ENCODE results near the gene NFAT5. TPM values are rescaled to one million over a fixed set of nuclear protein-coding genes. Genes with fewer than 3 reads are reported as not detected.

NFAT5 gene
- total and polyA plus RNA-seq, 9 of the 15 experiments (the other 6 are each of a cell fraction or from before 2014, with no cell fraction given) = 0.78 to 20.5 (median 12.4) TPM

DNA sequence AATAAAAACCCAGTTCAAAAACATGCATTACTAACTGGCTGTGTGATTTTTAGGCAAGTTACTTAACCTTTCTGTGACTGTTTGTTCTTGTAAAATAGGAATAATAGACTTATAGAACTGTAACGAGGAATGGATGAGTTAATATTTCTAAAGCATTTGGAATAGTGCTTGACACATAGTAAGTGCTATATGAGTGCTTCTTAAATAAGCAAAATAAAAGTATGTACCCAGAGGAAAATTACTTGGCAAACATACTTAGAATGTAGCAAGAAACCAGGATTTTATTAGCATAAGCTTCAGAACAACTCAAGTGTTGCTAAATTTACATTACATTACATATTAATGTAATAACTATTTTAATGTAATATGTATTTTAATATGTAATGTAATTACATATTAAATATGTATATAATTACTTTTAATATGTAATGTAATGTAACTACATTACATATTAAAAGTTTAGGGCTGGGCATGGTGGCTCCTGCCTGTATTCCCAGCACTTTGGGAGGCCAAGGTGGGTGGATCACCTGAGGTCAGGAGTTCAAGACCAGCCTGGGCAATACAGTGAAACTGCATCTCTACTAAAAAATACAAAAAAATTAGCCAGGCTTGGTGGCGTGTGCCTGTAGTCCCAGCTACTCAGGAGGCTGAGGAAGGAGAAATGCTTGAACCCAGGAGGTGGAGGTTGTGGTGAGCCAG is 14.2 kb downstream of the NFAT5 start (continued):
- TF ChIP-seq, protein P1, sequence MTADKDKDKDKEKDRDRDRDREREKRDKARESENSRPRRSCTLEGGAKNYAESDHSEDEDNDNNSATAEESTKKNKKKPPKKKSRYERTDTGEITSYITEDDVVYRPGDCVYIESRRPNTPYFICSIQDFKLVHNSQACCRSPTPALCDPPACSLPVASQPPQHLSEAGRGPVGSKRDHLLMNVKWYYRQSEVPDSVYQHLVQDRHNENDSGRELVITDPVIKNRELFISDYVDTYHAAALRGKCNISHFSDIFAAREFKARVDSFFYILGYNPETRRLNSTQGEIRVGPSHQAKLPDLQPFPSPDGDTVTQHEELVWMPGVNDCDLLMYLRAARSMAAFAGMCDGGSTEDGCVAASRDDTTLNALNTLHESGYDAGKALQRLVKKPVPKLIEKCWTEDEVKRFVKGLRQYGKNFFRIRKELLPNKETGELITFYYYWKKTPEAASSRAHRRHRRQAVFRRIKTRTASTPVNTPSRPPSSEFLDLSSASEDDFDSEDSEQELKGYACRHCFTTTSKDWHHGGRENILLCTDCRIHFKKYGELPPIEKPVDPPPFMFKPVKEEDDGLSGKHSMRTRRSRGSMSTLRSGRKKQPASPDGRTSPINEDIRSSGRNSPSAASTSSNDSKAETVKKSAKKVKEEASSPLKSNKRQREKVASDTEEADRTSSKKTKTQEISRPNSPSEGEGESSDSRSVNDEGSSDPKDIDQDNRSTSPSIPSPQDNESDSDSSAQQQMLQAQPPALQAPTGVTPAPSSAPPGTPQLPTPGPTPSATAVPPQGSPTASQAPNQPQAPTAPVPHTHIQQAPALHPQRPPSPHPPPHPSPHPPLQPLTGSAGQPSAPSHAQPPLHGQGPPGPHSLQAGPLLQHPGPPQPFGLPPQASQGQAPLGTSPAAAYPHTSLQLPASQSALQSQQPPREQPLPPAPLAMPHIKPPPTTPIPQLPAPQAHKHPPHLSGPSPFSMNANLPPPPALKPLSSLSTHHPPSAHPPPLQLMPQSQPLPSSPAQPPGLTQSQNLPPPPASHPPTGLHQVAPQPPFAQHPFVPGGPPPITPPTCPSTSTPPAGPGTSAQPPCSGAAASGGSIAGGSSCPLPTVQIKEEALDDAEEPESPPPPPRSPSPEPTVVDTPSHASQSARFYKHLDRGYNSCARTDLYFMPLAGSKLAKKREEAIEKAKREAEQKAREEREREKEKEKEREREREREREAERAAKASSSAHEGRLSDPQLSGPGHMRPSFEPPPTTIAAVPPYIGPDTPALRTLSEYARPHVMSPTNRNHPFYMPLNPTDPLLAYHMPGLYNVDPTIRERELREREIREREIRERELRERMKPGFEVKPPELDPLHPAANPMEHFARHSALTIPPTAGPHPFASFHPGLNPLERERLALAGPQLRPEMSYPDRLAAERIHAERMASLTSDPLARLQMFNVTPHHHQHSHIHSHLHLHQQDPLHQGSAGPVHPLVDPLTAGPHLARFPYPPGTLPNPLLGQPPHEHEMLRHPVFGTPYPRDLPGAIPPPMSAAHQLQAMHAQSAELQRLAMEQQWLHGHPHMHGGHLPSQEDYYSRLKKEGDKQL (CRISPR knock-in tag; IDR thresholded peaks at IDR 0.05; ENCODE audit: borderline replicate concordance) = no peak
- TF ChIP-seq, protein P2, sequence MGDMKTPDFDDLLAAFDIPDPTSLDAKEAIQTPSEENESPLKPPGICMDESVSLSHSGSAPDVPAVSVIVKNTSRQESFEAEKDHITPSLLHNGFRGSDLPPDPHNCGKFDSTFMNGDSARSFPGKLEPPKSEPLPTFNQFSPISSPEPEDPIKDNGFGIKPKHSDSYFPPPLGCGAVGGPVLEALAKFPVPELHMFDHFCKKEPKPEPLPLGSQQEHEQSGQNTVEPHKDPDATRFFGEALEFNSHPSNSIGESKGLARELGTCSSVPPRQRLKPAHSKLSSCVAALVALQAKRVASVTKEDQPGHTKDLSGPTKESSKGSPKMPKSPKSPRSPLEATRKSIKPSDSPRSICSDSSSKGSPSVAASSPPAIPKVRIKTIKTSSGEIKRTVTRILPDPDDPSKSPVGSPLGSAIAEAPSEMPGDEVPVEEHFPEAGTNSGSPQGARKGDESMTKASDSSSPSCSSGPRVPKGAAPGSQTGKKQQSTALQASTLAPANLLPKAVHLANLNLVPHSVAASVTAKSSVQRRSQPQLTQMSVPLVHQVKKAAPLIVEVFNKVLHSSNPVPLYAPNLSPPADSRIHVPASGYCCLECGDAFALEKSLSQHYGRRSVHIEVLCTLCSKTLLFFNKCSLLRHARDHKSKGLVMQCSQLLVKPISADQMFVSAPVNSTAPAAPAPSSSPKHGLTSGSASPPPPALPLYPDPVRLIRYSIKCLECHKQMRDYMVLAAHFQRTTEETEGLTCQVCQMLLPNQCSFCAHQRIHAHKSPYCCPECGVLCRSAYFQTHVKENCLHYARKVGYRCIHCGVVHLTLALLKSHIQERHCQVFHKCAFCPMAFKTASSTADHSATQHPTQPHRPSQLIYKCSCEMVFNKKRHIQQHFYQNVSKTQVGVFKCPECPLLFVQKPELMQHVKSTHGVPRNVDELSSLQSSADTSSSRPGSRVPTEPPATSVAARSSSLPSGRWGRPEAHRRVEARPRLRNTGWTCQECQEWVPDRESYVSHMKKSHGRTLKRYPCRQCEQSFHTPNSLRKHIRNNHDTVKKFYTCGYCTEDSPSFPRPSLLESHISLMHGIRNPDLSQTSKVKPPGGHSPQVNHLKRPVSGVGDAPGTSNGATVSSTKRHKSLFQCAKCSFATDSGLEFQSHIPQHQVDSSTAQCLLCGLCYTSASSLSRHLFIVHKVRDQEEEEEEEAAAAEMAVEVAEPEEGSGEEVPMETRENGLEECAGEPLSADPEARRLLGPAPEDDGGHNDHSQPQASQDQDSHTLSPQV (IDR thresholded peaks at IDR 0.05) = no peak
- TF ChIP-seq CHD1 (IDR thresholded peaks at IDR 0.05; ENCODE audit: low read length) (no peak), ZNF12 (CRISPR knock-in tag; IDR thresholded peaks at IDR 0.05) (no peak), ZNF699 (CRISPR knock-in tag; IDR thresholded peaks at IDR 0.05; ENCODE audit: insufficient replicate concordance) (no peak)
- TF ChIP-seq, protein P3, sequence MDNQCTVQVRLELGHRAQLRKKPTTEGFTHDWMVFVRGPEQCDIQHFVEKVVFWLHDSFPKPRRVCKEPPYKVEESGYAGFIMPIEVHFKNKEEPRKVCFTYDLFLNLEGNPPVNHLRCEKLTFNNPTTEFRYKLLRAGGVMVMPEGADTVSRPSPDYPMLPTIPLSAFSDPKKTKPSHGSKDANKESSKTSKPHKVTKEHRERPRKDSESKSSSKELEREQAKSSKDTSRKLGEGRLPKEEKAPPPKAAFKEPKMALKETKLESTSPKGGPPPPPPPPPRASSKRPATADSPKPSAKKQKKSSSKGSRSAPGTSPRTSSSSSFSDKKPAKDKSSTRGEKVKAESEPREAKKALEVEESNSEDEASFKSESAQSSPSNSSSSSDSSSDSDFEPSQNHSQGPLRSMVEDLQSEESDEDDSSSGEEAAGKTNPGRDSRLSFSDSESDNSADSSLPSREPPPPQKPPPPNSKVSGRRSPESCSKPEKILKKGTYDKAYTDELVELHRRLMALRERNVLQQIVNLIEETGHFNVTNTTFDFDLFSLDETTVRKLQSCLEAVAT (IDR thresholded peaks at IDR 0.05) = no peak
- TF ChIP-seq, protein P4, sequence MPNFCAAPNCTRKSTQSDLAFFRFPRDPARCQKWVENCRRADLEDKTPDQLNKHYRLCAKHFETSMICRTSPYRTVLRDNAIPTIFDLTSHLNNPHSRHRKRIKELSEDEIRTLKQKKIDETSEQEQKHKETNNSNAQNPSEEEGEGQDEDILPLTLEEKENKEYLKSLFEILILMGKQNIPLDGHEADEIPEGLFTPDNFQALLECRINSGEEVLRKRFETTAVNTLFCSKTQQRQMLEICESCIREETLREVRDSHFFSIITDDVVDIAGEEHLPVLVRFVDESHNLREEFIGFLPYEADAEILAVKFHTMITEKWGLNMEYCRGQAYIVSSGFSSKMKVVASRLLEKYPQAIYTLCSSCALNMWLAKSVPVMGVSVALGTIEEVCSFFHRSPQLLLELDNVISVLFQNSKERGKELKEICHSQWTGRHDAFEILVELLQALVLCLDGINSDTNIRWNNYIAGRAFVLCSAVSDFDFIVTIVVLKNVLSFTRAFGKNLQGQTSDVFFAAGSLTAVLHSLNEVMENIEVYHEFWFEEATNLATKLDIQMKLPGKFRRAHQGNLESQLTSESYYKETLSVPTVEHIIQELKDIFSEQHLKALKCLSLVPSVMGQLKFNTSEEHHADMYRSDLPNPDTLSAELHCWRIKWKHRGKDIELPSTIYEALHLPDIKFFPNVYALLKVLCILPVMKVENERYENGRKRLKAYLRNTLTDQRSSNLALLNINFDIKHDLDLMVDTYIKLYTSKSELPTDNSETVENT (CRISPR knock-in tag; IDR thresholded peaks at IDR 0.05) = no peak
- TF ChIP-seq, protein P5, sequence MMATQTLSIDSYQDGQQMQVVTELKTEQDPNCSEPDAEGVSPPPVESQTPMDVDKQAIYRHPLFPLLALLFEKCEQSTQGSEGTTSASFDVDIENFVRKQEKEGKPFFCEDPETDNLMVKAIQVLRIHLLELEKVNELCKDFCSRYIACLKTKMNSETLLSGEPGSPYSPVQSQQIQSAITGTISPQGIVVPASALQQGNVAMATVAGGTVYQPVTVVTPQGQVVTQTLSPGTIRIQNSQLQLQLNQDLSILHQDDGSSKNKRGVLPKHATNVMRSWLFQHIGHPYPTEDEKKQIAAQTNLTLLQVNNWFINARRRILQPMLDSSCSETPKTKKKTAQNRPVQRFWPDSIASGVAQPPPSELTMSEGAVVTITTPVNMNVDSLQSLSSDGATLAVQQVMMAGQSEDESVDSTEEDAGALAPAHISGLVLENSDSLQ (IDR thresholded peaks at IDR 0.05) = no peak

All from K562 (cell line).